ENCODE data around the gene CYTH3. TPM values are rescaled to one million over a fixed set of nuclear protein-coding genes. Genes with fewer than 3 reads are reported as not detected.

The CYTH3 gene
- total and polyA plus RNA-seq, 2 donors (not counting 3 experiments of a cell fraction or from before 2014, with no cell fraction given) = 8.6 to 11.2 TPM

- peaks cover 21 to 33% of the 10 kb centered on the region in 2 experiments for H3K36me3 ChIP-seq (ENCODE audit: control insufficient read depth in 2 of 2, extremely low read depth in 1 of 2, insufficient read depth in 2 of 2, low read length in 2 of 2)
- TF ChIP-seq EZH2 (IDR thresholded peaks at IDR 0.05; ENCODE audit: borderline replicate concordance, low read depth, low read length, severe bottlenecking) (no peak), POLR2AphosphoS5 (IDR thresholded peaks at IDR 0.05; ENCODE audit: insufficient read depth, low read depth, low read length) (no peak), CTCF (IDR thresholded peaks at IDR 0.05; ENCODE audit: extremely low read depth in 1 of 2, insufficient read depth in 1 of 2, low read depth in 1 of 2, low read length in 2 of 2) (no peak), GATA2 (IDR thresholded peaks at IDR 0.05; ENCODE audit: insufficient read depth, insufficient read length, low read depth, low read length) (no peak), MAX (IDR thresholded peaks at IDR 0.05; ENCODE audit: insufficient read depth, insufficient read length) (no peak), JUN (IDR thresholded peaks at IDR 0.05; ENCODE audit: borderline replicate concordance, insufficient read depth, insufficient read length, low read depth) (no peak), MYC (IDR thresholded peaks at IDR 0.05; ENCODE audit: low read depth, low read length) (no peak), POLR2A (IDR thresholded peaks at IDR 0.05; ENCODE audit: low read depth, low read length) (no peak), FOS (IDR thresholded peaks at IDR 0.05; ENCODE audit: borderline replicate concordance, insufficient read depth, low read length) (no peak)
Observed at GRCh38 chr7:6142871-6143380, 129.5 kb downstream of the CYTH3 start.

More at GRCh38 chr7:6142871-6143380, 129.5 kb downstream of the CYTH3 start:
- H3K27me3 ChIP-seq (ENCODE audit: control insufficient read depth in 2 of 2, insufficient read depth in 2 of 2, low read length in 2 of 2) = no peaks in the 10 kb centered on the region
- no TSS peak for BruUV-seq (replicated peaks)
- no peak overlapping the region for H3K4me3 ChIP-seq (replicated peaks in 1 of 3; ENCODE audit: insufficient read depth in 1 of 3, low read depth in 1 of 3, low read length in 3 of 3)
- H4K20me1 ChIP-seq (replicated peaks; ENCODE audit: control insufficient read depth, extremely low read depth, insufficient read depth, low read length) = no peaks in the 10 kb centered on the region
- FAIRE-seq (no peak), DNase-seq (ENCODE audit: low read depth, low spot score) (no peak)
- no peaks in the 10 kb centered on the region for H3K9me1 ChIP-seq (replicated peaks; ENCODE audit: control insufficient read depth, extremely low read depth, insufficient read depth, low read length)
- intact Hi-C loops (cut with micrococcal nuclease) (loop anchor here (10.0 kb wide), 1 partner anchor 148 kb away; no protein-coding TSS in a partner anchor), dilution Hi-C loops (cut with MboI; ENCODE audit: extremely low pct_ligation_motif_present, low sequenced_read_pairs) (no loop called here)
- H3K4me1 ChIP-seq (ENCODE audit: control insufficient read depth, extremely low read depth, insufficient read depth, low read length) = no peaks in the 10 kb centered on the region
- H3K9me3 ChIP-seq (replicated peaks; ENCODE audit: control insufficient read depth, insufficient read depth, low read length) = no peaks in the 10 kb centered on the region
- POLR2A ChIA-PET = no interaction called here
- no peak overlapping the region for H3K4me2 ChIP-seq (ENCODE audit: insufficient read depth, low read length)
- H3K9ac ChIP-seq (replicated peaks; ENCODE audit: extremely low read depth, insufficient read depth, low read length) = no peak overlapping the region
- no peaks in the 10 kb centered on the region for H3K79me2 ChIP-seq (ENCODE audit: control insufficient read depth, insufficient read depth, low read length)
- CTCF ChIA-PET = interaction anchor here (1.1 kb wide), 1 partner anchor 181 kb away, joined by 3 read pairs; no protein-coding TSS in a partner anchor
- no peak overlapping the region for H2AFZ ChIP-seq (ENCODE audit: low read depth, low read length)
- no peak overlapping the region for H3K27ac ChIP-seq (ENCODE audit: insufficient read depth, low read depth, low read length)

Measured in endothelial cell of umbilical vein (primary cell).